ENCODE results near the gene DDO.
"Not testable (repeated sequence)": the region's sequence is repeated elsewhere in the genome, so short reads cannot be mapped to it uniquely, and the experiment has no call there.

Gene DDO

GRCh38 chr6:110366975-110367374 lies 48.4 kb downstream of the DDO start:
- no peak for DNase-seq (ENCODE audit: low spot score)

- DNase-seq (ENCODE audit: low spot score), result no peak
These were observed 49.1 kb downstream of the DDO start for GRCh38 chr6:110366256-110366655.

- no peak for DNase-seq (ENCODE audit: low spot score)
These were observed 50.8 kb downstream of the DDO start for GRCh38 chr6:110364364-110365105.

- DNase-seq (ENCODE audit: low spot score), result peak; percentile 20
These were observed 51.6 kb downstream of the DDO start for GRCh38 chr6:110363748-110364147.

GRCh38 chr6:110360676-110361075 lies 54.7 kb downstream of the DDO start:
- DNase-seq (ENCODE audit: low spot score), result no peak

GRCh38 chr6:110359556-110359955 lies 55.8 kb downstream of the DDO start:
- DNase-seq (ENCODE audit: low spot score), result no peak

GRCh38 chr6:110358553-110359160 lies 56.7 kb downstream of the DDO start:
- no peak for DNase-seq (ENCODE audit: low spot score)

- DNase-seq (ENCODE audit: low spot score), result peak; percentile 54
These were observed 57.5 kb downstream of the DDO start, which contains the start of gene METTL24 for GRCh38 chr6:110357664-110358552. Gene METTL24, minus strand, starts transcription at chr6:110358349. Its CDS starts 77 bp downstream, at chr6:110358272.

- peak; percentile 33 for DNase-seq (ENCODE audit: low spot score)
These were observed 58.1 kb downstream of the DDO start for GRCh38 chr6:110357298-110357663.

- DNase-seq (ENCODE audit: low spot score), result no peak
These were observed 58.6 kb downstream of the DDO start for GRCh38 chr6:110356778-110357177.

- no peak for DNase-seq (ENCODE audit: low spot score)
These were observed 59.6 kb downstream of the DDO start for GRCh38 chr6:110355727-110356126.

- no peak for DNase-seq (ENCODE audit: low spot score)
These were observed 60.4 kb downstream of the DDO start for GRCh38 chr6:110355022-110355421.

GRCh38 chr6:110354153-110354552 lies 61.2 kb downstream of the DDO start:
- no peak for DNase-seq (ENCODE audit: low spot score)

GRCh38 chr6:110353457-110354001 lies 61.8 kb downstream of the DDO start:
- no peak for DNase-seq (ENCODE audit: low spot score)

- no peak for DNase-seq (ENCODE audit: low spot score)
These were observed 62.7 kb downstream of the DDO start for GRCh38 chr6:110352563-110353262.

GRCh38 chr6:110351986-110352385 lies 63.4 kb downstream of the DDO start:
- no peak for DNase-seq (ENCODE audit: low spot score)

GRCh38 chr6:110351546-110351945 lies 63.8 kb downstream of the DDO start:
- DNase-seq (ENCODE audit: low spot score), result no peak

- not testable (repeated sequence) for DNase-seq (ENCODE audit: low spot score)
These were observed 64.8 kb downstream of the DDO start for GRCh38 chr6:110350593-110350992.

- DNase-seq (ENCODE audit: low spot score), result no peak
These were observed 66.2 kb downstream of the DDO start for GRCh38 chr6:110348961-110349690.

- DNase-seq (ENCODE audit: low spot score), result no peak
These were observed 70.3 kb downstream of the DDO start for GRCh38 chr6:110345025-110345424.

GRCh38 chr6:110342759-110343158 lies 72.6 kb downstream of the DDO start:
- no peak for DNase-seq (ENCODE audit: low spot score)
